Superior temporal gyrus (tissue), 1 donor: ENCODE measurements around the gene PLEKHN1.
"Not testable (repeated sequence)": the region's sequence is repeated elsewhere in the genome, so short reads cannot be mapped to it uniquely, and the experiment has no call there.

Source experiments
- DNase-seq: peaks from one replicate; pipeline ENCODE4 v3.0.0-alpha.2; 2016; ENCODE audit errors: extremely low spot score

PLEKHN1 gene

GRCh38 chr1:975896-976683, 9.8 kb downstream of the PLEKHN1 start:
- no peak for DNase-seq

- DNase-seq = not testable (repeated sequence)
These were observed 10.5 kb downstream of the PLEKHN1 start for GRCh38 chr1:976791-977190.

- DNase-seq = no peak
These were observed 12.0 kb downstream of the PLEKHN1 start for GRCh38 chr1:978069-978834.

- no peak for DNase-seq
These were observed 12.8 kb downstream of the PLEKHN1 start for GRCh38 chr1:978835-979743.

- DNase-seq = no peak
These were observed 13.4 kb downstream of the PLEKHN1 start for GRCh38 chr1:979744-980072.

GRCh38 chr1:980137-980571, 13.9 kb downstream of the PLEKHN1 start:
- DNase-seq = no peak

- DNase-seq = no peak
These were observed 14.5 kb downstream of the PLEKHN1 start for GRCh38 chr1:980602-981395.

- no peak for DNase-seq
These were observed 15.2 kb downstream of the PLEKHN1 start for GRCh38 chr1:981491-981954.

- no peak for DNase-seq
These were observed 15.8 kb downstream of the PLEKHN1 start, which contains the start of gene PERM1 for GRCh38 chr1:981955-982558. TSS of gene PERM1 (minus strand) at chr1:982093. CDS start at chr1:981029, 1,064 bp downstream.

- DNase-seq = no peak
These were observed 16.6 kb downstream of the PLEKHN1 start for GRCh38 chr1:982765-983436.

GRCh38 chr1:983798-984475, 17.7 kb downstream of the PLEKHN1 start:
- peak; percentile 28 for DNase-seq

GRCh38 chr1:984476-984814, 18.2 kb downstream of the PLEKHN1 start:
- no peak for DNase-seq

GRCh38 chr1:985126-985525, 18.8 kb downstream of the PLEKHN1 start:
- DNase-seq = no peak

- not testable (repeated sequence) for DNase-seq
These were observed 21.8 kb downstream of the PLEKHN1 start for GRCh38 chr1:988061-988460.

GRCh38 chr1:991275-991674, 25.0 kb downstream of the PLEKHN1 start:
- DNase-seq = not testable (repeated sequence)

- DNase-seq = no peak
These were observed 25.6 kb downstream of the PLEKHN1 start for GRCh38 chr1:991895-992294.

GRCh38 chr1:992362-992761, 26.1 kb downstream of the PLEKHN1 start:
- no peak for DNase-seq

GRCh38 chr1:993379-993995, 27.2 kb downstream of the PLEKHN1 start:
- no peak for DNase-seq

- DNase-seq = not testable (repeated sequence)
These were observed 28.3 kb downstream of the PLEKHN1 start for GRCh38 chr1:994546-994945.
